ENCODE data around the gene AP3B1. TPM values are rescaled to one million over a fixed set of nuclear protein-coding genes. Genes with fewer than 3 reads are reported as not detected.

The AP3B1 gene
- total RNA-seq, 4 donors from 2014 or later = 31.2 to 42.1 (median 36.2) TPM

GRCh38 chr5:77985247-77985646, 309.3 kb downstream of the AP3B1 start:
- 47% methylated on average over 3 of the region's 3 CpGs for WGBS
- TF ChIP-seq POLR2A (IDR thresholded peaks at IDR 0.05; ENCODE audit: low read depth) (no peak), EP300 (IDR thresholded peaks at IDR 0.05) (no peak)
- peaks cover 0 to 19% (median 0%) of the 10 kb centered on the region in 4 donors for H3K27me3 ChIP-seq

GRCh38 chr5:77984587-77984986, 309.9 kb downstream of the AP3B1 start:
- no peak for TF ChIP-seq EP300 (IDR thresholded peaks at IDR 0.05)
- no peak for TF ChIP-seq POLR2A (IDR thresholded peaks at IDR 0.05; ENCODE audit: low read depth)
- no peak for TF ChIP-seq CTCF (IDR thresholded peaks at IDR 0.05)
- no peak for TF ChIP-seq POLR2AphosphoS5 (IDR thresholded peaks at IDR 0.05)
- intact Hi-C loops (cut with DNase I) = no loop called here

More at GRCh38 chr5:77985247-77985646, 309.3 kb downstream of the AP3B1 start:
- intact Hi-C loops (cut with DNase I) = no loop called here
- H3K4me1 ChIP-seq = peaks cover 0 to 3% (median 0%) of the 10 kb centered on the region in 4 donors
- peaks cover 0 to 5% (median 0%) of the 10 kb centered on the region in 4 donors for H3K36me3 ChIP-seq
- DNase-seq (ENCODE audit: extremely low spot score) = no peak
- no peak overlapping the region for H3K4me3 ChIP-seq
- H3K27ac ChIP-seq (replicated peaks in 1 of 4) = no peak overlapping the region
- no peaks in the 10 kb centered on the region for H3K9me3 ChIP-seq

GRCh38 chr5:77983482-77984199, 310.9 kb downstream of the AP3B1 start:
- H3K27ac ChIP-seq (replicated peaks in 1 of 4) = no peak overlapping the region

More at GRCh38 chr5:77984587-77984986, 309.9 kb downstream of the AP3B1 start:
- Histone ChIP-seq H3K36me3 (peaks cover 0 to 5% (median 0%) of the 10 kb centered on the region in 4 donors), H3K9me3 (no peaks in the 10 kb centered on the region), H3K4me1 (peaks cover 0 to 3% (median 0%) of the 10 kb centered on the region in 4 donors), H3K27ac (replicated peaks in 1 of 4) (no peak overlapping the region), H3K4me3 (no peak overlapping the region), H3K27me3 (peaks cover 0 to 19% (median 0%) of the 10 kb centered on the region in 4 donors)
- 55% methylated on average over 11 of the region's 11 CpGs for WGBS
- no peak for DNase-seq (ENCODE audit: extremely low spot score)

GRCh38 chr5:77981820-77982219, 312.7 kb downstream of the AP3B1 start:
- intact Hi-C loops (cut with DNase I) = no loop called here
- Histone ChIP-seq H3K4me3 (no peak overlapping the region), H3K27me3 (peaks cover 0 to 19% (median 0%) of the 10 kb centered on the region in 4 donors), H3K36me3 (no peaks in the 10 kb centered on the region), H3K27ac (replicated peaks in 1 of 4) (no peak overlapping the region), H3K4me1 (peaks cover 0 to 3% (median 0%) of the 10 kb centered on the region in 4 donors), H3K9me3 (no peaks in the 10 kb centered on the region)
- TF ChIP-seq POLR2A (IDR thresholded peaks at IDR 0.05; ENCODE audit: low read depth) = no peak
- TF ChIP-seq POLR2AphosphoS5 (IDR thresholded peaks at IDR 0.05) = no peak
- TF ChIP-seq EP300 (IDR thresholded peaks at IDR 0.05) = no peak
- no peak for DNase-seq (ENCODE audit: extremely low spot score)
- WGBS = 85% methylated on average over 3 of the region's 3 CpGs

More at GRCh38 chr5:77983482-77984199, 310.9 kb downstream of the AP3B1 start:
- Histone ChIP-seq H3K27me3 (peaks cover 0 to 19% (median 0%) of the 10 kb centered on the region in 4 donors), H3K9me3 (no peaks in the 10 kb centered on the region), H3K4me3 (no peak overlapping the region), H3K4me1 (peaks cover 0 to 3% (median 0%) of the 10 kb centered on the region in 4 donors), H3K36me3 (peaks cover 0 to 5% (median 0%) of the 10 kb centered on the region in 4 donors)
- TF ChIP-seq CTCF (IDR thresholded peaks at IDR 0.05) (no peak), EP300 (IDR thresholded peaks at IDR 0.05) (no peak)
- 75% methylated on average over 5 of the region's 5 CpGs for WGBS
- no peak for DNase-seq (ENCODE audit: extremely low spot score)
- intact Hi-C loops (cut with DNase I) = no loop called here

- Histone ChIP-seq H3K36me3 (no peaks in the 10 kb centered on the region), H3K27ac (replicated peaks in 1 of 4) (no peak overlapping the region), H3K27me3 (peaks cover 0 to 48% (median 27%) of the 10 kb centered on the region in 4 donors), H3K4me3 (no peak overlapping the region), H3K4me1 (peaks cover 14 to 21% (median 17%) of the 10 kb centered on the region in 4 donors), H3K9me3 (no peaks in the 10 kb centered on the region)
- TF ChIP-seq POLR2A (IDR thresholded peaks at IDR 0.05; ENCODE audit: low read depth) (no peak), POLR2AphosphoS5 (IDR thresholded peaks at IDR 0.05) (no peak), CTCF (IDR thresholded peaks at IDR 0.05) (no peak), EP300 (IDR thresholded peaks at IDR 0.05) (no peak)
- intact Hi-C loops (cut with DNase I) = no loop called here
- no peak for DNase-seq (ENCODE audit: extremely low spot score)
Measured at GRCh38 chr5:77974576-77974975, 319.9 kb downstream of the AP3B1 start.
